HG02970 (cell line): ENCODE data around the gene BET1.

Experiments used
- ATAC-seq: cut with Tn5 transposase; IDR thresholded peaks from one replicate; pipeline ENCODE4 v1.9.1; 2021; ENCODE audit warnings: mild to moderate bottlenecking, moderate library complexity, moderate number of reproducible peaks; ENCODE audit not compliant: unreplicated experiment, low FRiP score

BET1 gene

GRCh38 chr7:94015538-94015937 is 11.4 kb upstream of the BET1 start:
- ATAC-seq = no peak

DNA sequence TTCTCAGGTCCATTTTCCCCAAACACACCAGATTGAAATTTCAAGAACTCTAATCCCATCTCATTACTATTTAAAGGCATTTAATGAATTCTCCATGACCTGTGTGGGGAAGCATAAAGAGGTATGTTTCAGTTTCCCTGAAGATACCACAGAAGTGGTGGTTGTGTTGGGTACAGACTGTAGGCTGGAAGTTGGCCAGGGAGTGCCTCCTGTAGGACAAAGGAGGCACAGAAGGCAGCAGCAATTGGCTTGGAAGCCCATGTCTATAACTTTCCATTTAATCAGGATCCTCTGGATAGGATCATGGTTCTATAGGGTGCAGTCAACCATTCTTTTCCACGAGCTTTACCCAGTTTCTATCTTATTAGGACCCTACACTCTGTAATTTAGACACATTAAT is 8.6 kb upstream of the BET1 start:
- no peak for ATAC-seq

GRCh38 chr7:94011714-94012353 is 7.7 kb upstream of the BET1 start:
- no peak for ATAC-seq

GRCh38 chr7:94008537-94008936 is 4.4 kb upstream of the BET1 start:
- no peak for ATAC-seq

DNA sequence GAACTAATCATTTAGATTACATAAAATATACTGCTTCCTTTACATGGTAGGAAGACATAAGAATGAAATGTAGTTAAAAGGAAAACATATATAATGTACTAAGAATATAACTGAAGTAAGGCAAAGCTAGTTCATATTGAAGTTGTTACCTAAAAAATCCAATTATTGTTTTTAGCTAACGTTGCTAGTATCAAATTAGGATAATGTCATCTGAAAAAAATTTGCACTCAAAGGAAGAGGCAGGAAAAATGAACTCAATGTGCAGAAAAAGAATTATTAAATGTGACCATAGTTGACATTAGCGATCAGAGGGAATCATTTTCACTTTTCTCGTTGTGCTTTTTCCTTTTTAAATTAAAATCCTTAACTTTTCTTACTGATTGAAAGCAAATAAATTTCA is 1.6 kb upstream of the BET1 start:
- no peak for ATAC-seq

GRCh38 chr7:94003446-94004023 is 620 bp downstream of the BET1 start:
- peak; percentile 23 for ATAC-seq

DNA sequence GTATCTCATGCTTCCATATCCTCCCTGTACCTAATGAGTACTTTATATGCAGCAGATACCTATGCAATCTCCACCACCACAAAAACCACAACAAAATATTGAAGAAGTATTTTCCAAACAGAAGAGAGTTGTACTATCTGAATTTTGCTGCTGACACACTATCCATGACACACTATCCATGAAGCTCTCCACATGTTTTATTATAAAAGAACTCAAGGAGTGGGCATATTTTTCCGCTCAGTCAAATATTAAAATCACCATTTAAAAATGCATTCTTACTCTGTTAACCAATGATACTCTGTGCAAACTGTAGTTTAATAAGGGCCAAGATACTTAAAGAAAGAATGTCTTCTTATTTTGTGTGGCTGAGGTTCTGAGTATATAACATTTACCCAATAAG is 2.8 kb downstream of the BET1 start:
- no peak for ATAC-seq

DNA sequence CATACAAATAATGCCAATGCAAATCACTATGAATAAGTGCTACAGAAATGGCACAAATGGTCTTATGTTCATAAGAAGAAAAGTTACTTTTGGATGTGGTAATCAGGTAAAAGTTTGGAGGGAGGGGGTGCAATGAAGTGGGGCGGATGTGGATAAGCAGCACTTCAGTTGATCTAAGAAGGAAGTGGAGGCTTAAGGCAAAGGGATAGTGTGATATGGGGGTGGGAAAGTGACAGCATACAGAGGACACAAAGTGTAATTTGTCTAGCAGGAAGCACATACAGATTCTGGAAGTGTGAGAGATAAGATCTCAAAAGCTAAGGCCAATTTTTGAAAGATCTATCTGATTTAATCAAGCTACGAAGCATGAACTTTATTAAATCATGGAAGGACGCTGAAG is 6.3 kb downstream of the BET1 start:
- no peak for ATAC-seq

GRCh38 chr7:93992421-93993110 is 11.6 kb downstream of the BET1 start:
- no peak for ATAC-seq

DNA sequence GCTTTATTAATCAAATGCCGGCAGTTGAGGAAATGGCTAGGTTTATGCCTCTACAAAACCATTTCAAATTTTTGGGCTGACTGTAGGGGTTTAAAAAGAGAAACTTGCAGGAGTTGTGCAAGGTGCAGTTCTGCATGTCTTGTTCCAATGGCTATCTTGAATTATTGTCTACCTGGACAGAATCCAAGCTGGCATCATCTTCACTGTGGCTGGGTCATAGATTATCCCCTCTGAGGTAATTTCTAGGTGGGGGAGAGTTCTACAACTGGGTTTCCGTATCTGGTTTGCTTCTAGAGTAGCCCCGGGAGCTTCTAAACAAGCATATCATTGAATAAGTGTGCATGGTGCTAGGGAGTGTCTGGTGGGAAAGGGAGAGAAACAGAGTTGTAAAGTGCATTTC is 16.9 kb downstream of the BET1 start:
- no peak for ATAC-seq

DNA sequence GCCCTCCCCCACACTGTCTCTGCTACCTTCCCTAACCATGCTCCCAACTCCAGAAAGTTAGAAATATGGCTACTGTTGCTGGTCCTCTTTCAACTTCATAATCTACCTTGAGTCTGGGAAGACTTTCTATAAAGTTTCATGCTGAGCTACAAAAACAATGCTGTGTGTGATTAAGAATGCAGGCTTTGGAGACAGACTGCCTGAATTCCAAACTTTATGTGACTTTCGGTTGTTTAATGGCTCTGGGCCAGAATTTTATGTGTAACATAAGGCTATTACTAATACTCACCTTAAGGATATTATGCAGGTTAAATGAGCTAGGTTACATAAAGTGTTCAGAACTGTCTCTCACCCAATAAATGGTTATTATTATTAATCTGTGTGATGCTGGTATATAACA is 19.1 kb downstream of the BET1 start:
- ATAC-seq = no peak

GRCh38 chr7:93984024-93984423 is 20.1 kb downstream of the BET1 start:
- ATAC-seq = no peak

DNA sequence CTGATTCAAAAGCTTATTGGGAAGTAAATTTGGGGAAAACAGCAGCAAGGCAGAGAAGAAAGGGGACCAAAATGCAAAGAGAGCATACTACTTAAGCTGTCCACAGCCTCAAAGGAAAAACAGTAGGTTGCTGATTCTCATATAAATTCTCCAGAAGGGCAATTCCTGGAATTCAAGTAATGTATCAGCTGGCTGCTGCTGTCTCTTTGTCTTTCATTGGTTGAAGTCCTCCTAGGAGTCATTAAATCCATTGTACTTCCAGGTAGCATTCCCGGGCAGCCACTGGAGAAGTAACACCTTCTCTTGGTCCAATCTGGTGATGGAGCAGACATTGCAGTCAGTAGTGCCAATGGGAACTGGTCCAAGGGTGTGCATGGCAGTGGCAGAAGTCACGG is 22.7 kb downstream of the BET1 start:
- no peak for ATAC-seq

DNA sequence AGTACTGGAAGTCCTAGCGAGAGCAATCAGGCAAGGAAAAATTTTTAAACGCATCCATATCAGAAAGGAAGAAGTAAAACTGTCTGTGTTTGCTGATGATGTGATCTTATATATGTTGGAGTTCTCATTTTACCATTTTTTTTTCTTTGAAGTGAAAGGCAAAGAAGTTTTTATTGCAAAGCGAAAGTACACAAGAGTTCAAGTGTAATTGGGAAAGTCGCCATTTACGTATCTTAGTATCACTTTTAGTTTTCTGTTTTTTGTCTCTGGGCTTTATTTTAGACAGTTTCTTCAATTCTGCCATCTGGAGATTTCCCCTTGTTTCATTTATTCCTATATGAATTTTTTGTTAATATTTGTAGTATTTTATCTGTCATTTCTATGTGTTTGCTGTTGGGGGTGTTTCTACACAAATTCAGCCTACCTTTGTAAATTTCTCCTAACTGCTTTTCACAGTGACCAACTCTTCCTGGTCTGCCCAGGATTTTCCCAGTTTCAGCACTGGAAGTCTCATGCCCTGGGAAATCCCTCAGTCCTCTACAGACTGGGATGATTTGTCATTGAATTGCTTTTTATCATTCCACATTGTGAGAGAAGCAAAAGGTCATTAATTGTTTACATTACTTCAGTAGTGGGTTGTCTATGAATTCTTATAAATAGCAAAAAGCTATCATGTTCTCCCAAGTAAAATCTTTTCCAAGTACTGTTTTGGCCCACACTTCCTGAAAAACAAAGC is 23.2 kb downstream of the BET1 start:
- ATAC-seq = no peak

DNA sequence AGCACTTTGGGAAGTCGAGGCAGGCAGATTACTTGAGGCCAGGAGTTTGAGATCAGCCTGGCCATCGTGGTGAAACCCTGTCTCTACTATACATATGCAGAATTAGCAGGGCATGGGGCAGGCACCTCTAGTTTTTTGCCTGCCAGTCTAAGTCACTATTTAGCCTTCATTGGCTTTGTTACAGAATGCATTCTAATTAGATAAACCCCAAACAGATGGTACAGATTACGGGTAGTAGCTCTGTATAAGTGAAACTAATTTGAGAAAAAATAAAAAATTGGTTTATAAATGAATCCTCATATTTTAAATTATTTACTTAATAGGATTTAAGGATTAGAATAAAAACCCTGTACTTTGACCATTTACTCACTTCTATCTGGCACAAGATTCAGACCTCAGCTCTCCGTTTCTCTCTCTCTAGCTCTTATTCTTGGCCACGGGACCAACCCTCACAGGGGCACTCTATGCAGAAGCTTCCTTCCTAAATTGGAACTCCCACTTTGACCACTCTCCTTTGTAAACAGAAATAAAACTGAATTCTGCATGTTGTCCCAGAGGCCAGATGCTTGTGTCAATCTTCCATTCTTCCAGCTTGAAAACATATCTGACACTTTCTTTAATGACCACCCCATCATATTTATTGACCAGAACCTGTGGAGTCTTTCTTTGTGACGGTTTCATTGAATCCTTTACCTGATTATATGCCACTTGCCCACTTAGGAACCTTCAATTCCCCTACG is 26.8 kb downstream of the BET1 start:
- no peak for ATAC-seq

DNA sequence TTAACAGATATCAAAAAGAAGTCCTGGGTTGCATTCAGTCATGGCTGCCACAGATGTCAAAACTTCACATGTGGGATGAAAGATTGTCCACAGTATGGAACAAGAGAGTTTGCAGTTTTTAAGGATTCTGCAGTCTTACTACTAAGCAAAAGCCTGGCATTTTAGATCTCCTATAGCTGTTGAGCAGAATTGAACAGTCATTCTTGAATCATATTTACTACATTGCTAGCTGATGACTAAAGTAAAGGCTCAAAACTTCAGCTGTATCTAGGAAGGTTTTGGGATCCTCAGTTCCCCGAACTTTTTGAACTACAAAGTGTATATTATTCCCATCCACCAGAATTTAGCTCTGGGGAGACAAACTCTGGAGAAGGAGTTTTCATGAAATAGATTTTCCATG is 31.0 kb downstream of the BET1 start:
- no peak for ATAC-seq

GRCh38 chr7:93972029-93972725 is 32.0 kb downstream of the BET1 start:
- no peak for ATAC-seq

DNA sequence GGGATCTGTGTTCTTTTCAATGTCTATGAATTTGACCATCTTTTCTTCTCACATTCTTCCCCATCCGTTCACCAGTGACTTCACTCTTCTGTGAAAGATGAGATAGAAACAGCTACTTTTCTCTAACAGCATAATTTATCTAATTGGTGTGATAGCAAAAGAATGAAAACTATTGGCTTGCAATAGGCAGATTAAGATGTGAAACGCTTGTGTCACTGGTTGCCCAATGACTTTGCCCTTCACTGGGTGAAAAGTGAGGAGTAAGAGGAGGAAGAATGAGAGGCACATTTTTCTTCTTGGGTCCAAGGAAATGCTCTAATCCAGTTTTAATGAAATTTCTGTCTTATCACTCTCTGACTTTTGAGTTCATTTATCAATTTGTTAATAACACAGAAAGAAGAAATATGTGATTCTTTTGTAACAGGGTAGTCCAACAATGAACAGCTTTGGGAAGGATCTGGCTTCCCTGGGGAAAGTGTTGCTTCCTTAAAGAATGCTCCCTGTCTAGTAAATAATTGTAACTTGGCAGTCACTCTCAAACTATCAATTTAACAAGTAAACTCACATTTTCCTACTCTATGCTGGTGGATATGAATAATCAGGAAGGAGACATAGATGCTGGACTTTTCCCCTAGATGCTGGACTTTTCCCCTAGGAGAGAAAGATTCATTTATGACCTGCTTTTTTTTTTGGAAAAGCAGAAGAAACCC is 35.1 kb downstream of the BET1 start:
- no peak for ATAC-seq

DNA sequence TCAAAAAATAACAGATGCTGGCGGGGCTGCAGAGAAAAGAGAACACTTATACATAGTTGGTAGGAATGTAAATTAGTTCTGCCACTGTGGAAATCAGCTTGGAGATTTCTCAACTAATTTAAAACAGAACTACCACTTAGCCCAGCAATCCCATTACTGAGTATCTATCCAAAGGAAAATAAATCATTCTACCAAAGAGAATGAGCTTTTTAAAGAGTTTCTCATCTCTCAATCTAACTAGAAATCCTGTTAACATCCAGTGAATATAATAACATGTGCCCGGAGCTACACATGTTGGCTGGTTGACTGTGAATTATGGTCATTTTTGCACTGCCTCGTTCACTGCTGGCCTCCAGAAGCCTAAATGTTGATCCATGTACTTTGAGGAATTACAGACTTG is 39.3 kb downstream of the BET1 start:
- ATAC-seq = no peak

- ATAC-seq = no peak
Measured at GRCh38 chr7:93964262-93964661, 39.9 kb downstream of the BET1 start.
